NB4 (cell line): Measurements from ENCODE around the gene MIF4GD.

Experiments used
- CTCF ChIP-seq: IDR thresholded peaks from one replicate; pipeline ENCODE4 v1.5.1; 2012; ENCODE audit warnings: low read depth, low read length
- MAX ChIP-seq: IDR thresholded peaks from 2 replicates; pipeline ENCODE4 v1.6.1; 2011; ENCODE audit warnings: low read depth, low read length
- MYC ChIP-seq: IDR thresholded peaks from 2 replicates; pipeline ENCODE4 v1.6.1; 2011; ENCODE audit warnings: low read depth, low read length
- POLR2A ChIP-seq: IDR thresholded peaks from 2 replicates; pipeline ENCODE4 v1.6.1; 2011; ENCODE audit warnings: mild to moderate bottlenecking; ENCODE audit not compliant: insufficient read length; ENCODE audit errors: extremely low read depth

- no peak for TF ChIP-seq CTCF
- no peak for TF ChIP-seq MYC
- no peak for TF ChIP-seq MAX
- TF ChIP-seq POLR2A: no peak
Observed at GRCh38 chr17:75267411-75268232, 3.4 kb downstream of the MIF4GD start.
